ENCODE measurements around the gene PCDHB6. TPM values are rescaled to one million over a fixed set of nuclear protein-coding genes. Genes with fewer than 3 reads are reported as not detected.
A peak's percentile ranks its signal among the peaks of the same experiment; 100 is the strongest.
"Not testable (repeated sequence)": the region's sequence is repeated elsewhere in the genome, so short reads cannot be mapped to it uniquely, and the experiment has no call there.

The PCDHB6 gene
- polyA plus RNA-seq (ENCODE audit: low read depth in 6 of 6) = not detected

GRCh38 chr5:141149812-141150211 is at the start of gene PCDHB6:
PCDHB6 (plus strand) TSS chr5:141150057; CDS start chr5:141150258, 201 bp downstream.
- Mint-ChIP-seq H3K4me3 (peak within 1 kb of the TSS in 3 of 8 donors; percentile 47 to 56 (median 56)), H3K36me3 (peaks cover 3 to 7% of the 10 kb centered on the region in 2 donors), H3K4me1 (peaks cover 0 to 5% (median 5%) of the 10 kb centered on the region in 3 donors), H3K27ac (no peak within 1 kb of the TSS), H3K27me3 (peaks cover 24 to 44% (median 31%) of the 10 kb centered on the region in 3 donors), H3K9me3 (peaks cover 4 to 40% (median 23%) of the 10 kb centered on the region in 7 donors)
- DNase-seq (no peak), ATAC-seq (ENCODE audit: low read depth in 2 of 2) (no peak)

- Mint-ChIP-seq H3K4me3 (peak within 1 kb of the TSS in 1 of 8 donors; percentile 49), H3K36me3 (peaks cover 11 to 15% of the 10 kb centered on the region in 2 donors), H3K4me1 (peaks cover 0 to 5% (median 4%) of the 10 kb centered on the region in 3 donors), H3K27ac (no peak within 1 kb of the TSS), H3K9me3 (peaks cover 4 to 53% (median 25%) of the 10 kb centered on the region in 7 donors), H3K27me3 (peaks cover 26 to 48% (median 29%) of the 10 kb centered on the region in 3 donors)
- ATAC-seq (ENCODE audit: low read depth in 2 of 2) (no peak), DNase-seq (no peak)
Observed at GRCh38 chr5:141100243-141100805, 49.5 kb upstream of the PCDHB6 start, which contains the start of gene PCDHB3. PCDHB3 (plus strand) TSS chr5:141100473; CDS start chr5:141100650, 177 bp downstream.

- peaks cover 26 to 41% (median 28%) of the 10 kb centered on the region in 3 donors for H3K27me3 Mint-ChIP-seq
- H3K27ac Mint-ChIP-seq = no peak overlapping the region
- H3K36me3 Mint-ChIP-seq = peaks cover 11 to 15% of the 10 kb centered on the region in 2 donors
- no peak overlapping the region for H3K4me3 Mint-ChIP-seq
- DNase-seq (no peak), ATAC-seq (ENCODE audit: low read depth in 2 of 2) (no peak)
- peaks cover 0 to 5% (median 4%) of the 10 kb centered on the region in 3 donors for H3K4me1 Mint-ChIP-seq
- peaks cover 4 to 49% (median 20%) of the 10 kb centered on the region in 7 donors for H3K9me3 Mint-ChIP-seq
Observed at GRCh38 chr5:141101059-141101458, 48.8 kb upstream of the PCDHB6 start.

GRCh38 chr5:141102070-141102469 is 47.8 kb upstream of the PCDHB6 start:
- H3K27me3 Mint-ChIP-seq = peaks cover 26 to 41% (median 28%) of the 10 kb centered on the region in 3 donors
- ATAC-seq (ENCODE audit: low read depth in 2 of 2); DNase-seq: not testable (repeated sequence)

GRCh38 chr5:141102471-141102870 is 47.4 kb upstream of the PCDHB6 start:
- peaks cover 4 to 44% (median 22%) of the 10 kb centered on the region in 7 donors for H3K9me3 Mint-ChIP-seq
- H3K36me3 Mint-ChIP-seq = peaks cover 11 to 15% of the 10 kb centered on the region in 2 donors
- H3K4me1 Mint-ChIP-seq; H3K27ac Mint-ChIP-seq; H3K4me3 Mint-ChIP-seq; DNase-seq; ATAC-seq (ENCODE audit: low read depth in 2 of 2): not testable (repeated sequence)
- peaks cover 26 to 41% (median 28%) of the 10 kb centered on the region in 3 donors for H3K27me3 Mint-ChIP-seq

More at GRCh38 chr5:141102070-141102469, 47.8 kb upstream of the PCDHB6 start:
- Mint-ChIP-seq H3K4me3 (peak overlapping the region in 1 of 8 donors; percentile 76), H3K9me3 (peaks cover 4 to 47% (median 20%) of the 10 kb centered on the region in 7 donors), H3K36me3 (peaks cover 11 to 15% of the 10 kb centered on the region in 2 donors)
- H3K4me1 Mint-ChIP-seq, H3K27ac Mint-ChIP-seq: not testable (repeated sequence)

- no peak for DNase-seq
- peaks cover 7 to 28% (median 18%) of the 10 kb centered on the region in 3 donors for H3K27me3 Mint-ChIP-seq
- peaks cover 2 to 35% (median 21%) of the 10 kb centered on the region in 7 donors for H3K9me3 Mint-ChIP-seq
- no peak overlapping the region for H3K4me3 Mint-ChIP-seq
- H3K36me3 Mint-ChIP-seq = peaks cover 4 to 11% of the 10 kb centered on the region in 2 donors
- no peak for ATAC-seq (ENCODE audit: low read depth in 2 of 2)
- peaks cover 0 to 2% (median 1%) of the 10 kb centered on the region in 3 donors for H3K4me1 Mint-ChIP-seq
- H3K27ac Mint-ChIP-seq = no peak overlapping the region
Observed at GRCh38 chr5:141105350-141105749, 44.5 kb upstream of the PCDHB6 start.

GRCh38 chr5:141119250-141119649 is 30.6 kb upstream of the PCDHB6 start:
- ATAC-seq (ENCODE audit: low read depth in 2 of 2) (no peak), DNase-seq (no peak)
- no peaks in the 10 kb centered on the region for H3K4me1 Mint-ChIP-seq
- H3K27ac Mint-ChIP-seq = no peak overlapping the region
- H3K27me3 Mint-ChIP-seq = peaks cover 7 to 23% (median 20%) of the 10 kb centered on the region in 3 donors
- H3K36me3 Mint-ChIP-seq = peaks cover 4 to 16% of the 10 kb centered on the region in 2 donors
- no peak overlapping the region for H3K4me3 Mint-ChIP-seq
- peaks cover 6 to 51% (median 33%) of the 10 kb centered on the region in 7 donors for H3K9me3 Mint-ChIP-seq

GRCh38 chr5:141121563-141121962 is 28.3 kb upstream of the PCDHB6 start, which contains the start of gene PCDHB4:
PCDHB4 (plus strand) TSS chr5:141121818; CDS start chr5:141121999, 181 bp downstream.
- H3K27ac Mint-ChIP-seq = no peak within 1 kb of the TSS
- no peak for DNase-seq
- H3K36me3 Mint-ChIP-seq = peaks cover 0 to 6% of the 10 kb centered on the region in 2 donors
- no peaks in the 10 kb centered on the region for H3K4me1 Mint-ChIP-seq
- H3K27me3 Mint-ChIP-seq = peaks cover 7 to 23% (median 20%) of the 10 kb centered on the region in 3 donors
- ATAC-seq (ENCODE audit: low read depth in 2 of 2) = no peak
- H3K9me3 Mint-ChIP-seq = peaks cover 4 to 31% (median 15%) of the 10 kb centered on the region in 7 donors
- no peak within 1 kb of the TSS for H3K4me3 Mint-ChIP-seq

- H3K4me1 Mint-ChIP-seq = no peaks in the 10 kb centered on the region
- H3K4me3 Mint-ChIP-seq = no peak overlapping the region
- peaks cover 0 to 6% of the 10 kb centered on the region in 2 donors for H3K36me3 Mint-ChIP-seq
- DNase-seq (no peak), ATAC-seq (ENCODE audit: low read depth in 2 of 2) (no peak)
- peaks cover 4 to 27% (median 12%) of the 10 kb centered on the region in 7 donors for H3K9me3 Mint-ChIP-seq
- peaks cover 7 to 23% (median 20%) of the 10 kb centered on the region in 3 donors for H3K27me3 Mint-ChIP-seq
- H3K27ac Mint-ChIP-seq = no peak overlapping the region
Observed at GRCh38 chr5:141121985-141122384, 27.9 kb upstream of the PCDHB6 start.

GRCh38 chr5:141123396-141124135 is 26.3 kb upstream of the PCDHB6 start:
- peaks cover 4 to 27% (median 11%) of the 10 kb centered on the region in 7 donors for H3K9me3 Mint-ChIP-seq
- ATAC-seq (ENCODE audit: low read depth in 2 of 2); H3K36me3 Mint-ChIP-seq; H3K4me1 Mint-ChIP-seq; DNase-seq; H3K4me3 Mint-ChIP-seq: not testable (repeated sequence)
- peak overlapping the region in 1 of 6 donors; percentile 52 for H3K27ac Mint-ChIP-seq
- H3K27me3 Mint-ChIP-seq = peaks cover 10 to 25% (median 23%) of the 10 kb centered on the region in 3 donors

- no peak for DNase-seq
- H3K4me3 Mint-ChIP-seq = no peak overlapping the region
- H3K9me3 Mint-ChIP-seq = peaks cover 4 to 19% (median 13%) of the 10 kb centered on the region in 7 donors
- H3K36me3 Mint-ChIP-seq = peaks cover 0 to 6% of the 10 kb centered on the region in 2 donors
- ATAC-seq (ENCODE audit: low read depth in 2 of 2) = no peak
- H3K27ac Mint-ChIP-seq = no peak overlapping the region
- H3K4me1 Mint-ChIP-seq = no peaks in the 10 kb centered on the region
- H3K27me3 Mint-ChIP-seq = peaks cover 13 to 19% (median 14%) of the 10 kb centered on the region in 3 donors
Observed at GRCh38 chr5:141127305-141127704, 22.6 kb upstream of the PCDHB6 start.

- no peak for DNase-seq
- Mint-ChIP-seq H3K9me3 (peaks cover 12 to 68% (median 38%) of the 10 kb centered on the region in 7 donors), H3K36me3 (peaks cover 15 to 16% of the 10 kb centered on the region in 2 donors), H3K27ac (peak within 1 kb of the TSS in 1 of 6 donors; percentile 72), H3K4me3 (peak within 1 kb of the TSS in 3 of 8 donors; percentile 4 to 17 (median 14)), H3K27me3 (peaks cover 17 to 25% (median 21%) of the 10 kb centered on the region in 3 donors), H3K4me1 (peaks cover 6 to 7% (median 7%) of the 10 kb centered on the region in 3 donors)
- ATAC-seq (ENCODE audit: low read depth in 2 of 2) = no peak
Observed at GRCh38 chr5:141135030-141135717, 14.7 kb upstream of the PCDHB6 start, which contains the start of gene PCDHB5. PCDHB5 (plus strand) TSS chr5:141135206; CDS start chr5:141135435, 229 bp downstream.

Data from naive B cell (primary cell).